RWPE1 (cell line): Measurements from ENCODE around the gene SHISAL2B.

ENCODE experiments used
- CTCF ChIA-PET: fragments of 350-600 bp; sonication (Branson Sonifier 250); formaldehyde crosslinking; extraction: SDS; loops from one replicate; lab custom pipeline; 2021; lab: Yijun Ruan, JAX
- POLR2A ChIA-PET: fragments of 400-600 bp; formaldehyde crosslinking; extraction: SDS; loops from one replicate; lab custom pipeline; 2020; ENCODE audit warnings: antibody characterized with exemption; ENCODE audit not compliant: low non-redundant PET; lab: Yijun Ruan, JAX
- DNase-seq: peaks from one replicate; pipeline ENCODE4 v3.0.0; 2012; ENCODE audit warnings: low spot score
- H3K27ac ChIP-seq: fragments of 450-650 bp; 2 replicates; pipeline ENCODE4 v1.5.1; 2017
- TF ChIP-seq, protein P1 (sequence below): fragments of 450-650 bp; conservative IDR thresholded peaks from 2 replicates; pipeline ENCODE4 v1.5.1; 2017; ENCODE audit warnings: low read depth, mild to moderate bottlenecking

SHISAL2B gene

DNA sequence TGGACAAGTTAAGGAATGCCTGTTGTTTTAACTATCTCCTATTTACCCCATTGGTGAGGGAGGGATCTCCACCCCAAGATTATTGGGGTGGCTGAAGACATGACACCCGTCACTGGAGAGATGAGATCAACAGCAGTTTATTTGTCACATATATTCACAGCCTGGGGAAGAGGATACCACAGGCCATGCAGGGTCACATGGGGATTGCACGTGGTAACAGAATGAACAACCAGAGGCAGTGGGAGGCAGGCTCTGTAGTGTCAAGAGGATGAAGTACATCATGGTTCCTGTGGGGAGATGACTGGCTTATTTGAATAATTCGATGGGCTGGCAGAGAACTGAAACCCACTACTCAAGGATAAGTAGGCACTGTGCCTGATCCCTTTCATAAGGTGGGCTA, 18.6 kb upstream of the SHISAL2B start:
- CTCF ChIA-PET: interaction anchor here (0.6 kb wide), 1 partner anchor 359 kb away, joined by 3 read pairs; no protein-coding TSS in a partner anchor

DNA sequence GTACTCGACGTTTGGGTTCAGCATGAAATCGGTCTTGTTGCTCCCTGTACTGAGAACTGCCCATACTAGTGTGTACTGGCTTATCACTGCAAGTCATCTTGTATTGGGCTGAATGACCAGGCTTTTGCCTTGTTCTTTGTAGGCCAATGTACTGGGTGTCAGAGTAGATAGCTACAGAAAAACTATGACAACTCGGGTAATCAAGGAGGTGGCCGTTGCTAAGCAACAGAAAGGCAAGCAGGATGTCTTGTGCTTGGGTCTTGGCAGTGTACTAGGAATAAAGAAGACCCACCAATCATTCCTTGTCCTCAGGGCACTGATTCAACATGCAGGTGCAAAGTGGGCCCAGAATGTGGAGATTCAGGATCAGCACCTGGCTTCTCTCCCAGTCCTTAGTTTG, 11.9 kb upstream of the SHISAL2B start:
- H3K27ac ChIP-seq: no peak overlapping the region
- ChIA-PET CTCF (interaction anchor here (0.6 to 0.8 kb wide), 2 partner anchors 42 to 44 kb away, joined by 4 read pairs; no protein-coding TSS in a partner anchor), POLR2A (no interaction called here)
- DNase-seq: no peak
- TF ChIP-seq, protein P1, sequence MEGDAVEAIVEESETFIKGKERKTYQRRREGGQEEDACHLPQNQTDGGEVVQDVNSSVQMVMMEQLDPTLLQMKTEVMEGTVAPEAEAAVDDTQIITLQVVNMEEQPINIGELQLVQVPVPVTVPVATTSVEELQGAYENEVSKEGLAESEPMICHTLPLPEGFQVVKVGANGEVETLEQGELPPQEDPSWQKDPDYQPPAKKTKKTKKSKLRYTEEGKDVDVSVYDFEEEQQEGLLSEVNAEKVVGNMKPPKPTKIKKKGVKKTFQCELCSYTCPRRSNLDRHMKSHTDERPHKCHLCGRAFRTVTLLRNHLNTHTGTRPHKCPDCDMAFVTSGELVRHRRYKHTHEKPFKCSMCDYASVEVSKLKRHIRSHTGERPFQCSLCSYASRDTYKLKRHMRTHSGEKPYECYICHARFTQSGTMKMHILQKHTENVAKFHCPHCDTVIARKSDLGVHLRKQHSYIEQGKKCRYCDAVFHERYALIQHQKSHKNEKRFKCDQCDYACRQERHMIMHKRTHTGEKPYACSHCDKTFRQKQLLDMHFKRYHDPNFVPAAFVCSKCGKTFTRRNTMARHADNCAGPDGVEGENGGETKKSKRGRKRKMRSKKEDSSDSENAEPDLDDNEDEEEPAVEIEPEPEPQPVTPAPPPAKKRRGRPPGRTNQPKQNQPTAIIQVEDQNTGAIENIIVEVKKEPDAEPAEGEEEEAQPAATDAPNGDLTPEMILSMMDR: no peak

More for the DNA sequence above, 18.6 kb upstream of the SHISAL2B start:
- no peak overlapping the region for H3K27ac ChIP-seq
- POLR2A ChIA-PET: no interaction called here
- TF ChIP-seq, protein P1: no peak
- no peak for DNase-seq

DNA sequence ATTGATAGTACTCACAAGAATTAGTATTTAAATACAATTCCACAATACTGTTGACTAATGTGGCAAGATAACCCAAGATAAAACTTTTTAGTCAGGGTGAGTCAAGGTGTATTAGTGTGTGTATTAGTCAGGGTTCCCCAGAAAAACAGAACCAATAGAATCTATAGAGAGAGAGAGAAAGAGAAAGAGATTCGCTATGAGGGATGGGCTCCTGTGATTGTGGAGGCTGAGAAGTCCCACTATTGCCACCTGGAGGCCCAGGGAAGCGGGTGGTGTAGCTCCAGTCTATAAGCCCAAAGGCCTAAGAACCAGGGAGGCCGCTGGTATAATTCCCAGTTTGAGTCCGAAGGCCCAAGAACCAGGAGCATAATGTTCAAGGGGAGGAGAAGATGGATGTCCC, 10.0 kb upstream of the SHISAL2B start:
- CTCF ChIA-PET: no interaction called here

DNA sequence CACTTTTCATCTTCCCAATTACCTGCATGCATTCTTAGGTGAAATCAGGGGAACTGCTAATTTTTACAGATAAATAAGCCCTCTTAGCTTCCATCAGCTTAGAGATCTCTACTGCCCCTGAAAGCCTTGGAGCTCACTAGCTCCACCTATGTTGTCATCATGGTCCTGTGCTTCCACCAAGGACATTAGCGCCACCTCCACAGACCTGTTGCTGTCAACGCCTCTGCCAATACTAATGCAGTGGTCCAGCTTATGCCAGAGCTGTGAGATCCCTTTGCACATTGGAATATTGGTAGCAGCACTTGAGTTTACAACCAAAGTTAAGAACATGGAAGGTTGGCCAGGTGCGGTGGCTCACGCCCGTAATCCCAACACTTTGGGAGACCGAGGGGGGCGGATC, 7.7 kb upstream of the SHISAL2B start:
- no peak for DNase-seq
- ChIA-PET CTCF (interaction anchor here (0.6 kb wide), 1 partner anchor 815 kb away, joined by 3 read pairs; no protein-coding TSS in a partner anchor), POLR2A (interaction anchor here (0.6 kb wide), 1 partner anchor 381 kb away, joined by 3 read pairs; no protein-coding TSS in a partner anchor)

More for the DNA sequence above, 10.0 kb upstream of the SHISAL2B start:
- no peak overlapping the region for H3K27ac ChIP-seq
- peak; percentile 26 for DNase-seq
- TF ChIP-seq, protein P1: no peak
- POLR2A ChIA-PET: no interaction called here

DNA sequence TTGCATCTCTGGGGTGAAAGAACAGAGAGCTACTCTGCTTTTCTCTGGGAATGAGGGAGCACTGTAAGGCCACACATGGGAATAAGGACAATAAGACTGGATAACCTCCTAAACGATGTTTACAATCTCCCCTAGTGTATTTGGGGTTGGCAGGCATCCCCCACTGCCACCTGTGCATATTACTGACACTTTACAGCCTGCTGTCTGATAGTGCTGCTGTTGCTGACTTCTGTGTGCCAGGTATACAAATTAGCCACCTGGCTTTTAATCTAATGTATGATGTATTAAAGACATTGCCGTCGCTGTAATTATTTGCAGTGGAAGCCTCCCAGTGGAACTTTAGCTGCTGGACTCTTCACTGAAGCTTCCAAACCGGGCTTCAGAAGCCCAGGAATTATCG, 4.4 kb upstream of the SHISAL2B start:
- TF ChIP-seq, protein P1: no peak
- CTCF ChIA-PET: interaction anchor here (0.6 kb wide), 2 partner anchors 782 to 1027 kb away, joined by 3 read pairs; no protein-coding TSS in a partner anchor
- DNase-seq: no peak
- H3K27ac ChIP-seq: no peak overlapping the region
- POLR2A ChIA-PET: no interaction called here

More for the DNA sequence above, 7.7 kb upstream of the SHISAL2B start:
- TF ChIP-seq, protein P1: no peak
- no peak overlapping the region for H3K27ac ChIP-seq

DNA sequence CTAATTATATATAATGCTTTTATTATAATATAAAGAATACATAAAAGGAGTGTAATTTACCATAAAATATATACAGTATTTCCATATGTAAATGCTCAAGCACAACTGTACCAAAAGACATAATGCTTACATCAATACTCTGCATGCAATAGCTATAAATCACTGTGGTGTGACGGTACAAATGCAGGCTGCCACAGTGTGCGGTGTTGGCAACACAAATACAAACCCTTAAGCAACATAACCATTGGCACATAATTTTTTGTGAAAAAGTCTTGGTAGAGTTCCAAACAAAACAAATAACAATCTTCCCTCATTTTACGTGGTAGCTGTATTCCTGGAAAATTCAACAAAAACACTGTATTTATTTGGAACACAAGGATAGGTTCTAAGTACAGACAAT, 1.9 kb upstream of the SHISAL2B start:
- H3K27ac ChIP-seq: no peak overlapping the region
- ChIA-PET POLR2A (no interaction called here), CTCF (interaction anchor here (0.9 kb wide), 1 partner anchor 16 kb away, joined by 3 read pairs; no protein-coding TSS in a partner anchor)
- TF ChIP-seq, protein P1: no peak
- no peak for DNase-seq
